ENCODE results near the gene VPS37D.

DNA sequence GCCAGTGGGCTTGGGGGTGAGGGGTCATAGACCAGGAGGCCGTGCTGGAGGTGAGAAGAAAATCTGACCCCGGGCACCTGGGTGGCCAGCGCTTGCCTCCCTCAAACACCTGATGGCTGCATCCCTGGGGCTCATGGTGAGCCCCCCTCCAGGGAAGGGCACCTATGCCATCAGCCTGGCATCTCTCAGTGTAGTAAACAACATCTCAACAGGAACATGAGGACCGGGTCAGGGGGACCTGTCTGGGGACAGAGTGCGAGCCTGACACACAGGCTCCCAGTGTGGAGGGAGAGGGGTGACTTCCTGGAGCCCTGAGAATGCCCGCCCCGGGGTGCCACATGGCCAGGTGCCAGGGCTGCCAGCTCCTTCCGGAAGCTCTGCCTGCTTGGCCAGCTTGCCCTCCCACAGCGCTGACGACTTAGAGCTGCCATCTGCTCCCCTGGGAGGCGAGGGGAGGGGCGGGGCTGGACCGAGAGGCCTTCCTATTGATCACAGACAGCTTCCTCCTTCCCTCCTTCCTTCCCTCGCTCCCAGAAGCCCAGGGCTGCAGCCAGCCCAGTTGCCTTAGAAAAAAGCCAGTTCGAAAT is 39.5 kb downstream of the VPS37D start:
- TF ChIP-seq POLR2A (IDR thresholded peaks at IDR 0.05), result no peak
- TF ChIP-seq, protein P1, sequence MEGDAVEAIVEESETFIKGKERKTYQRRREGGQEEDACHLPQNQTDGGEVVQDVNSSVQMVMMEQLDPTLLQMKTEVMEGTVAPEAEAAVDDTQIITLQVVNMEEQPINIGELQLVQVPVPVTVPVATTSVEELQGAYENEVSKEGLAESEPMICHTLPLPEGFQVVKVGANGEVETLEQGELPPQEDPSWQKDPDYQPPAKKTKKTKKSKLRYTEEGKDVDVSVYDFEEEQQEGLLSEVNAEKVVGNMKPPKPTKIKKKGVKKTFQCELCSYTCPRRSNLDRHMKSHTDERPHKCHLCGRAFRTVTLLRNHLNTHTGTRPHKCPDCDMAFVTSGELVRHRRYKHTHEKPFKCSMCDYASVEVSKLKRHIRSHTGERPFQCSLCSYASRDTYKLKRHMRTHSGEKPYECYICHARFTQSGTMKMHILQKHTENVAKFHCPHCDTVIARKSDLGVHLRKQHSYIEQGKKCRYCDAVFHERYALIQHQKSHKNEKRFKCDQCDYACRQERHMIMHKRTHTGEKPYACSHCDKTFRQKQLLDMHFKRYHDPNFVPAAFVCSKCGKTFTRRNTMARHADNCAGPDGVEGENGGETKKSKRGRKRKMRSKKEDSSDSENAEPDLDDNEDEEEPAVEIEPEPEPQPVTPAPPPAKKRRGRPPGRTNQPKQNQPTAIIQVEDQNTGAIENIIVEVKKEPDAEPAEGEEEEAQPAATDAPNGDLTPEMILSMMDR (IDR thresholded peaks at IDR 0.05), result no peak
